Epithelial cell of proximal tubule (primary cell): ENCODE results near the gene TMEM266. TPM values are rescaled to one million over a fixed set of nuclear protein-coding genes. Genes with fewer than 3 reads are reported as not detected.

Experiments used
- DNase-seq: peaks from one replicate; pipeline ENCODE4 v3.0.0-alpha.2; 2011; ENCODE audit warnings: low read depth
- H3K4me3 ChIP-seq: 2 replicates; pipeline ENCODE4 v1.5.1; 2011; ENCODE audit warnings: low read depth, mild to moderate bottlenecking, low read length
- total RNA-seq: library from RNA; depleted of rRNA; stranded (reverse); fragments of >200 nt; gene quantifications from 2 replicates; pipeline ENCODE4 v1.2.3, GENCODE V29; 2015
- TF ChIP-seq, protein P1 (sequence below): conservative IDR thresholded peaks from 2 replicates; pipeline ENCODE4 v1.5.1; 2012; ENCODE audit warnings: low read depth, mild to moderate bottlenecking, low read length

The TMEM266 gene
- total RNA-seq, 1 donor from 2014 or later = not detected

DNA sequence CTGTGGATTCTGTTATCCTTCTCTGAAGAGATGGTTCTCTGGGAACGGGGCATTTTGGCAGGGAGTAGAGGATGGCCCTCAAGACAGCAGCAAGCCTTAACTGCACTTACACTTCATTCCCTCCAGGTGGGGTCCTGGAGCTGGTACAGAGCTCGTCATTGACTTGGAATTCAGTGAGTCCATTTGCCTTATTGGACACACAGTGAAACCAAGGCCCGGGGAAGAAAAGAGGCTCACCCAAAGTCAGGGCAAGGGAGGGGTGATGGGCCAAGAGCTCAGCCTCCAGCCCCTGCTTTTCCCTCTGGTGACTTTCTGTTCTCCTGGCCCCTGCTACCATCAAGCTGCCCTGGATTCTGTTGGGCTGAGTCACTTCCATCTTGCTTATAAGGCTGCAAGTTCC is 125.9 kb downstream of the TMEM266 start:
- TF ChIP-seq, protein P1, sequence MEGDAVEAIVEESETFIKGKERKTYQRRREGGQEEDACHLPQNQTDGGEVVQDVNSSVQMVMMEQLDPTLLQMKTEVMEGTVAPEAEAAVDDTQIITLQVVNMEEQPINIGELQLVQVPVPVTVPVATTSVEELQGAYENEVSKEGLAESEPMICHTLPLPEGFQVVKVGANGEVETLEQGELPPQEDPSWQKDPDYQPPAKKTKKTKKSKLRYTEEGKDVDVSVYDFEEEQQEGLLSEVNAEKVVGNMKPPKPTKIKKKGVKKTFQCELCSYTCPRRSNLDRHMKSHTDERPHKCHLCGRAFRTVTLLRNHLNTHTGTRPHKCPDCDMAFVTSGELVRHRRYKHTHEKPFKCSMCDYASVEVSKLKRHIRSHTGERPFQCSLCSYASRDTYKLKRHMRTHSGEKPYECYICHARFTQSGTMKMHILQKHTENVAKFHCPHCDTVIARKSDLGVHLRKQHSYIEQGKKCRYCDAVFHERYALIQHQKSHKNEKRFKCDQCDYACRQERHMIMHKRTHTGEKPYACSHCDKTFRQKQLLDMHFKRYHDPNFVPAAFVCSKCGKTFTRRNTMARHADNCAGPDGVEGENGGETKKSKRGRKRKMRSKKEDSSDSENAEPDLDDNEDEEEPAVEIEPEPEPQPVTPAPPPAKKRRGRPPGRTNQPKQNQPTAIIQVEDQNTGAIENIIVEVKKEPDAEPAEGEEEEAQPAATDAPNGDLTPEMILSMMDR = peak; percentile 71
- H3K4me3 ChIP-seq = no peak overlapping the region
- DNase-seq = peak; percentile 38

DNA sequence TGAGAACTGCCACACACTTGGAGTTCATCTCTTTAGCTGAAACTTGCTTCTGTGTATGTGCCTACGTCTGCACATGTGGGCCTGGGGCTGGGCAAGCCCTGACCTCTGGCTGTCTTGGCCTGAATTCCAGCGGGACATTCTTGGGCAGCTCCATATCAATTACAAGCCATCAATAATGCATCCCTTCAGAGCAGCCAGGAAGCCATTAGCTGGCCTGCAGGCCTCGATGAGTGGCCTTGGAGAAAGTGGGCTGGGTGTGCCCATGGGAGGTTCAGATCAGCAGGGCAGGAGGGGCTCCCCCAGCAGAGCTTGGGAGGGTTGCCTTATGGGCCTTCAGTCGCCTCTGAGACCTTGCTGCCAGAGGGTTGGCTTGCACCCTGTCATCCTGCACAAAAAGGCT is 127.4 kb downstream of the TMEM266 start:
- DNase-seq = no peak
- TF ChIP-seq, protein P1 = no peak
- H3K4me3 ChIP-seq = no peak overlapping the region

DNA sequence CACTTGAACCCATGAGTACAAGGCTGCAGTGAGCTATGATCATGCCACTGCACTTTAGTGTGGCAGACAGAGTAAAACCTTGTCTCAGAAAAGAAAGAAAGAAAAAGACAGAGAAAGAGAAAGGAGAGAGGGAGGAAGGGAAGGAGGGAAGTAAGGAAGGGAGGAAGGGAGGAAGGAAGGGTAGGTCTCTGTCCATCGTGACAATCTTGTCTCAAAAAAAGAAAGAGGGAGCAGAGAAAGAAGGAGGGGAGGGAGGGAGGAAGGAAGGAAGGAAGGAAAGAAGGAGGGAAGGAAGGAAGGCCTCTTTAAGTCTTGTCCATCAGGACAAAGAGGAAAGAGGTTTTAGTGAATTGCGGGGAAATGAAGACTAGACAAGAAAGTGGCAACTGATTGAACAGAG is 129.3 kb downstream of the TMEM266 start:
- TF ChIP-seq, protein P1 = no peak
- DNase-seq = no peak
- no peak overlapping the region for H3K4me3 ChIP-seq

DNA sequence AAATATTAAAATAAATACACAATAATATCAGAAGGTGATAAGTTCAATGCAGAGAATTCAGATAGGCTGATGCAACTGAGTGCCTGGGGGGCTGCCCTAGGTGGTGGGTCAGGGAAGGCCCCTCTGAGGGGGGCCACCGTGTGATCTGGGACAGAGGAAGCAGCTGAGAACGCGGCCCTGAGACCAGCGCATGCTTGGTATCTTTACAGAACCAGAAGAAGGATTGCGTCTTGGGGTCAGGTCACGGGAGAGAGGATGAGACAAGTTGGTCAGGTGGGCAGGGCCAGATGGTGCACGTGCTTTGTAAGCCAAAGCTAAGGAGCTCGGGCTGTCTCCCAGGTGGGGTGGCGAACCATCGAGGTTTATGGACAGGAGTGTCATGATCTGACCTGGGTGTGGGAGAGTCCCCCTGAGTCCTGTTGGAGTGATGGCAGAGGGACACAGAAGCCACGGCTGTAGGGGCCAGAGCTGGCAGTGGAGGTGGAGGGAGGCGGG is 130.3 kb downstream of the TMEM266 start:
- no peak for DNase-seq
- TF ChIP-seq, protein P1 = no peak
- H3K4me3 ChIP-seq = no peak overlapping the region

DNA sequence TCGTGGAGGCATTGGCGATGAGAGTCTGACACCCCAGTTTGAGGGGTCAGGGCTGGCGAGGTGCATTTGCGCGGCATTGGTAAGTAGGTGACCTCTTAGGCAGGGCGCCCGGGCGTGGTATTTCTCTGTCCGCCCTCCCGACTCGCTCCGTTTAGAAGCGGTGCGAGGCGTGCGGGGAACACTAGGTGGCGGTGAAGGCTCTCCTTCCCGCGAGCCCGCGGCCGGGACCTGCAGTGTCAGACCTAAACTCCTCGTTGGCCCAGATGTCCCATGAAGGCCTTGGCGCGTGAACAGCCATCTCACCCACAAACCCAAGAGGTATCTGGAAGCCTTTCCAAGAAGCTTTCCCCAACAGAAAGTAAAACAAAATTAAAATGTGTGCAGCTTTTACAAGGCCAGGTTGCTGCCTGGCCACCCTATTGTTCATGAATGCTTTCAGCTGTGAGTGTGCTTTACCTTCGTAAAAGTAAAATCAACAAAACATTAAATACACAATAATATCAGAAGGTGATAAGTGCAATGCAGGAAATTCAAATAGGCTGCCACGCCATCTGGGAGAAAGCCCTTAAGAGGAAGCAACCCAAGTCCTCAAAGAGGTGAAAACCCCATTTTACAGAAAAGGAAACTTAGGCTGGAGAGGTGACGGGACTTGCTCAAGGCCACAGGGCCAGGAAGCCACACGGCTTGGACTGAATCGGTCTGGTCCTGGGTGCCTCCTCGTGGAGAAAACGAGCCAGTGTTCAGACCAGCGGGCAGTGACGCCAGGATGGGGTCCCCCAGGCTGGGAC is 131.2 kb downstream of the TMEM266 start:
- TF ChIP-seq, protein P1 = peak; percentile 88
- H3K4me3 ChIP-seq = peak overlapping the region; percentile 18
- no peak for DNase-seq

DNA sequence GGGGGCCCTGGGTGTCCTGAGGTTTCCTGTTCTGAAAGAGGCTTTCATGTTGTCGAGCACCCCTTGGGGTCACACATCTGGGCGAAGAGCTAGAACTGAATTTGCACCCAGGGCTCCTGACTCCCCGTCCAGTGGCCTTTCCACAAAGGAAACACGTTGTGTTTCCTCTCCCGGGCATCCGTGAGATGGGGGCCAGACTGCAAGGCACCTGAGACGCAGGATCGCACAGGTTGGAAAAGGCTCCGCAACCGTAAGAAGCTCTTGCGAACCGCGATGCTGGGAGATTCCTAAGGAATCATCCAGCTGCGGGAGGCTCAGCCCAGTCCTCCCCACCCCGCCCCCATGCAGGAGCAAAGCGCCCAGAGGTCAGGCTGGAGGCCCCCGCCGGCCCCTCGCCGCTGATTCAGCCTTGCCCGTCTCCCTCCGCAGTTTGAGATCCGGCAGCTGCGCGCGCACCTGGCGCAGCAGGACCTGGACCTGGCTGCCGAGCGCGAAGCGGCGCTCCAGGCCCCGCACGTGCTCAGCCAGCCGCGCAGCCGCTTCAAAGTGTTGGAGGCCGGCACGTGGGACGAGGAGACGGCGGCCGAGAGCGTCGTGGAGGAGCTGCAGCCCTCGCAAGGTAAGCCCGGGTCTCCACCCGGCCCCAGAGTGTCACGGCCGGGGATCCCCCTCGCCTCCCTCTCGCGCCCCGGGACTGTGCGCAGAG is 131.9 kb downstream of the TMEM266 start:
- TF ChIP-seq, protein P1 = no peak
- no peak overlapping the region for H3K4me3 ChIP-seq
- DNase-seq = no peak

DNA sequence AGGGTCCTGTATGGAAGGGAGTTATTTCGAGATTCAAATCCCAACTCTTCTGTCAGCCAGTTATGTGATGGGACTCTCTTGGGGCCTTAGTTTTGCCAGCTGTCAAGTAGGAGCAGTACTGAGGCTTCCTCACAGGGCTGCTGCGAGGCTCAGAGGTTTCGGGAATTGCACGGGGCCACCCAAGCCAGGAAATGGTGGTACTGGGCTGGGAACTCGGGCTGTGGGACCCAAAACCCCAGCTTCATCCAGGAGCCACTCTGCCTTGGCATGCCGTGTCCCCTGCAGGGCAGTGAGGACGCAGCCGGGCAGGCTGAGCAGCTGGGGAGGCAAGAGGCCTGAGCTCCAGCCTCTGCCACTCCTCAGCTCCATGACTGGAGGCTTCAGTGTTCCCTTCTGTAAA is 132.9 kb downstream of the TMEM266 start:
- TF ChIP-seq, protein P1 = no peak
- H3K4me3 ChIP-seq = no peak overlapping the region
- DNase-seq = no peak
